ENCODE measurements around the gene ZFX. TPM values are rescaled to one million over a fixed set of nuclear protein-coding genes. Genes with fewer than 3 reads are reported as not detected.
A peak's percentile ranks its signal among the peaks of the same experiment; 100 is the strongest.

ZFX gene
- total and polyA plus RNA-seq, 3 donors from 2014 or later = 10.8 to 45.1 (median 38.5) TPM

DNA sequence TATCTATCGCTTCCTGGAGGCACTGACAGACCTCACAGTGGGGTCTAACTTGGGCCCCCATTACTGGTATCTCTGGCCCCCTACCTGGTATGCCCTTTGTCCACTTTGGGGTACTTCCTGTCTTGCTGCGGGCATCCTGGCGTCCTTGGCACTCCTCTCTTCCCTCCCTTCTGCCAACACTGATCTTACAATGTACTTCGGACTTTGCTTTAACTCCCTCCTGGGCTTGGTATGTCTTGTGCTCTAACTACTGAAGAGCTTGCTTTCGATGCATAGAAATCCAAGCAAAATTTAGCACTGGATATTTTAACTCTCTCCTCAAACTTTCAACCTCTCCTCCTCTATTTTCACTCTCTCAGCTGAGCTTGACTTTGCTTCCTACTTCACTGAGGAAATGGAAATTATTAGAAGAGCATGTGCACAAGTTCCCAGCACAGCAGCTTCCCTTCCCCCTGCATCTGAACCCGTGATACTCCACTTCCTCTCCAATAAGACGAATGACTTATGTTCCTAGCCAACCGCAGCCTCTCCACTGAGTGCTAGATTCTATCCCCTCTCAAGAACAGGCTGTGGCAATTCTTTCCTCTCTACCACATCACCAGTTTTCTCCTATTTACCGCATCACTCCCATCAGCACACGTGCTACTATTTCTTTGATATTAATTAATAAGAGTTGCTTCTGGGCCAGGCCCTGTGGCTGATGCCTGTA, 111.5 kb downstream of the ZFX start:
- H3K27ac ChIP-seq = peak overlapping the region in 1 of 2 donors; percentile 61
- intact Hi-C loops (cut with DNase I; ENCODE audit: low total_unique reads) = no loop called here
- no peaks in the 10 kb centered on the region for H3K4me1 ChIP-seq
- 36 to 42% methylated on average over 8 to 10 of the region's 10 CpGs for WGBS, 2 donors
- peak; percentile 54 for DNase-seq
- H3K27me3 ChIP-seq = no peaks in the 10 kb centered on the region
- no peaks in the 10 kb centered on the region for H3K9me3 ChIP-seq
- no peak overlapping the region for H3K4me3 ChIP-seq
- TF ChIP-seq, protein P1, sequence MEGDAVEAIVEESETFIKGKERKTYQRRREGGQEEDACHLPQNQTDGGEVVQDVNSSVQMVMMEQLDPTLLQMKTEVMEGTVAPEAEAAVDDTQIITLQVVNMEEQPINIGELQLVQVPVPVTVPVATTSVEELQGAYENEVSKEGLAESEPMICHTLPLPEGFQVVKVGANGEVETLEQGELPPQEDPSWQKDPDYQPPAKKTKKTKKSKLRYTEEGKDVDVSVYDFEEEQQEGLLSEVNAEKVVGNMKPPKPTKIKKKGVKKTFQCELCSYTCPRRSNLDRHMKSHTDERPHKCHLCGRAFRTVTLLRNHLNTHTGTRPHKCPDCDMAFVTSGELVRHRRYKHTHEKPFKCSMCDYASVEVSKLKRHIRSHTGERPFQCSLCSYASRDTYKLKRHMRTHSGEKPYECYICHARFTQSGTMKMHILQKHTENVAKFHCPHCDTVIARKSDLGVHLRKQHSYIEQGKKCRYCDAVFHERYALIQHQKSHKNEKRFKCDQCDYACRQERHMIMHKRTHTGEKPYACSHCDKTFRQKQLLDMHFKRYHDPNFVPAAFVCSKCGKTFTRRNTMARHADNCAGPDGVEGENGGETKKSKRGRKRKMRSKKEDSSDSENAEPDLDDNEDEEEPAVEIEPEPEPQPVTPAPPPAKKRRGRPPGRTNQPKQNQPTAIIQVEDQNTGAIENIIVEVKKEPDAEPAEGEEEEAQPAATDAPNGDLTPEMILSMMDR (IDR thresholded peaks at IDR 0.05) = no peak
- TF ChIP-seq POLR2A (IDR thresholded peaks at IDR 0.05) = no peak
- no peaks in the 10 kb centered on the region for H3K36me3 ChIP-seq (ENCODE audit: low read depth, missing control alignments)

- TF ChIP-seq, protein P1 (IDR thresholded peaks at IDR 0.05) = no peak
- no peak for TF ChIP-seq POLR2A (IDR thresholded peaks at IDR 0.05)
- Histone ChIP-seq H3K36me3 (ENCODE audit: low read depth, missing control alignments) (no peaks in the 10 kb centered on the region), H3K4me3 (no peak overlapping the region), H3K4me1 (no peaks in the 10 kb centered on the region), H3K27ac (no peak overlapping the region), H3K9me3 (no peaks in the 10 kb centered on the region), H3K27me3 (no peaks in the 10 kb centered on the region)
- intact Hi-C loops (cut with DNase I; ENCODE audit: low total_unique reads) = no loop called here
- no peak for DNase-seq
- WGBS, 2 donors = 90 to 100% methylated on average over 1 to 3 of the region's 3 CpGs
Observed at GRCh38 chrX:24262309-24262708, 112.8 kb downstream of the ZFX start.

GRCh38 chrX:24264383-24264782, 114.9 kb downstream of the ZFX start:
- no peak for DNase-seq
- Histone ChIP-seq H3K36me3 (ENCODE audit: low read depth, missing control alignments) (no peaks in the 10 kb centered on the region), H3K4me1 (no peaks in the 10 kb centered on the region), H3K9me3 (no peaks in the 10 kb centered on the region), H3K4me3 (no peak overlapping the region), H3K27ac (no peak overlapping the region), H3K27me3 (no peaks in the 10 kb centered on the region)
- intact Hi-C loops (cut with DNase I; ENCODE audit: low total_unique reads) = no loop called here
- WGBS, 2 donors = 81 to 90% methylated on average over 6 of the region's 6 CpGs
- TF ChIP-seq, protein P1 (IDR thresholded peaks at IDR 0.05) = no peak
- no peak for TF ChIP-seq POLR2A (IDR thresholded peaks at IDR 0.05)

Small RNAs within 50 kb of the gene (small RNA-seq; reads per million reads assigned to genes)
- 0 reads per million in 2 donors for gene RF00263

Other genes starting within 250 kb of the ZFX start
- 10 to 100 TPM; 29.4 to 31.1 TPM for gene APOO, start 241.8 kb upstream of the ZFX start, total RNA-seq
- 33.8 TPM for gene APOO, start 241.8 kb upstream of the ZFX start, polyA plus RNA-seq (ENCODE audit: insufficient read depth, low read depth, low replicate concordance)
- gene CXorf58, start 241.7 kb upstream of the ZFX start, total RNA-seq = 1 to 10 TPM; 2.6 to 6.5 TPM
- gene CXorf58, start 241.7 kb upstream of the ZFX start, polyA plus RNA-seq (ENCODE audit: insufficient read depth, low read depth, low replicate concordance) = 5.7 TPM
- gene KLHL15, start 122.5 kb upstream of the ZFX start, total RNA-seq = 10 to 100 TPM; 82.4 to 83.4 TPM
- gene KLHL15, start 122.5 kb upstream of the ZFX start, polyA plus RNA-seq (ENCODE audit: insufficient read depth, low read depth, low replicate concordance) = 31.5 TPM
- 10 to 100 TPM; 65.4 to 66.5 TPM for gene EIF2S3, start 94.8 kb upstream of the ZFX start, total RNA-seq
- 44.0 TPM for gene EIF2S3, start 94.8 kb upstream of the ZFX start, polyA plus RNA-seq (ENCODE audit: insufficient read depth, low read depth, low replicate concordance)
- 10 to 100 TPM; 17.0 to 17.1 TPM for gene SUPT20HL2, start 164.3 kb downstream of the ZFX start, total RNA-seq
- 2.0 TPM for gene SUPT20HL2, start 164.3 kb downstream of the ZFX start, polyA plus RNA-seq (ENCODE audit: insufficient read depth, low read depth, low replicate concordance)
- 1 to 10 TPM; 1.5 to 3.1 TPM for gene SUPT20HL1, start 210.9 kb downstream of the ZFX start, total RNA-seq
- 0.99 TPM for gene SUPT20HL1, start 210.9 kb downstream of the ZFX start, polyA plus RNA-seq (ENCODE audit: insufficient read depth, low read depth, low replicate concordance)

Data from testis (tissue), 3 donors.